NCI-H128 (cell line): Measurements from ENCODE around the gene KIAA0930.

Experiments used
- DNase-seq: peaks from one replicate; lab custom pipeline; 2025; ENCODE audit not compliant: unreplicated experiment; lab: John Stamatoyannopoulos, UW

The KIAA0930 gene

GRCh38 chr22:45181240-45181639 is 59.5 kb downstream of the KIAA0930 start:
- no peak for DNase-seq

- no peak for DNase-seq
These were observed 60.5 kb downstream of the KIAA0930 start for GRCh38 chr22:45180146-45180679.

- DNase-seq = no peak
These were observed 61.2 kb downstream of the KIAA0930 start for GRCh38 chr22:45179276-45180049.

- no peak for DNase-seq
These were observed 67.7 kb downstream of the KIAA0930 start for GRCh38 chr22:45172881-45173585.

- DNase-seq = no peak
These were observed 68.9 kb downstream of the KIAA0930 start for GRCh38 chr22:45171830-45172229.

GRCh38 chr22:45169591-45170466 is 70.9 kb downstream of the KIAA0930 start:
- DNase-seq = no peak

GRCh38 chr22:45166932-45167331 is 73.8 kb downstream of the KIAA0930 start:
- DNase-seq = no peak

GRCh38 chr22:45164270-45165088 is 76.2 kb downstream of the KIAA0930 start:
- DNase-seq = no peak

GRCh38 chr22:45163451-45164269 is 77.0 kb downstream of the KIAA0930 start, which contains the start of gene NUP50:
TSS of gene NUP50 (plus strand) at chr22:45163925. CDS start at chr22:45168178, 4,253 bp downstream.
- DNase-seq = peak; percentile 72

GRCh38 chr22:45163099-45163450 is 77.6 kb downstream of the KIAA0930 start:
- no peak for DNase-seq

- DNase-seq = no peak
These were observed 78.2 kb downstream of the KIAA0930 start for GRCh38 chr22:45162531-45162930.

- no peak for DNase-seq
These were observed 80.8 kb downstream of the KIAA0930 start for GRCh38 chr22:45159652-45160462.

- DNase-seq = no peak
These were observed 82.8 kb downstream of the KIAA0930 start for GRCh38 chr22:45157907-45158306.

GRCh38 chr22:45155050-45155840 is 85.4 kb downstream of the KIAA0930 start:
- no peak for DNase-seq

- DNase-seq = no peak
These were observed 86.3 kb downstream of the KIAA0930 start for GRCh38 chr22:45154383-45154782.

- DNase-seq = no peak
These were observed 89.2 kb downstream of the KIAA0930 start for GRCh38 chr22:45151503-45151902.

GRCh38 chr22:45150139-45150538 is 90.6 kb downstream of the KIAA0930 start:
- DNase-seq = no peak

GRCh38 chr22:45149671-45150070 is 91.0 kb downstream of the KIAA0930 start:
- DNase-seq = no peak
